HUES64 (cell line): ENCODE results near the gene MAP7.

Source experiments
- H3K27ac ChIP-seq: 2 replicates; pipeline ENCODE4 v1.7.0; 2013; ENCODE audit warnings: low read depth, low read length, inconsistent platforms
- H3K27me3 ChIP-seq: 2 replicates; pipeline ENCODE4 v1.6.1; 2013; ENCODE audit warnings: mild to moderate bottlenecking, low read length; ENCODE audit not compliant: insufficient read depth
- H3K36me3 ChIP-seq: 2 replicates; pipeline ENCODE4 v1.6.1; 2013; ENCODE audit warnings: mild to moderate bottlenecking, low read length; ENCODE audit not compliant: insufficient read depth
- H3K4me1 ChIP-seq: 2 replicates; pipeline ENCODE4 v1.6.1; 2013; ENCODE audit warnings: mild to moderate bottlenecking, low read length, moderate library complexity; ENCODE audit not compliant: insufficient read depth
- H3K4me3 ChIP-seq: 2 replicates; pipeline ENCODE4 v1.5.1; 2013; ENCODE audit warnings: mild to moderate bottlenecking, low read length, moderate library complexity
- H3K9ac ChIP-seq: 2 replicates; pipeline ENCODE4 v1.6.1; 2013; ENCODE audit warnings: mild to moderate bottlenecking, low read depth, low read length
- H3K9me3 ChIP-seq: 2 replicates; pipeline ENCODE4 v1.6.1; 2013; ENCODE audit warnings: low read depth, low read length; ENCODE audit not compliant: insufficient read depth
- WGBS: fragments of 150-250, 120-280 bp; methylation state at CpG from one replicate; pipeline ENCODE4 v1.1.7; 2013; ENCODE audit warnings: missing lambda C conversion rate; 5-methylcytosine and 5-hydroxymethylcytosine counted together

The MAP7 gene

GRCh38 chr6:136420853-136421252 lies 129.4 kb downstream of the MAP7 start:
- Histone ChIP-seq H3K27ac (no peak overlapping the region), H3K4me1 (no peaks in the 10 kb centered on the region), H3K9ac (no peak overlapping the region), H3K27me3 (no peaks in the 10 kb centered on the region), H3K36me3 (peaks cover 15% of the 10 kb centered on the region), H3K4me3 (no peak overlapping the region), H3K9me3 (no peaks in the 10 kb centered on the region)
- WGBS = 92% methylated on average over 3 of the region's 3 CpGs

DNA sequence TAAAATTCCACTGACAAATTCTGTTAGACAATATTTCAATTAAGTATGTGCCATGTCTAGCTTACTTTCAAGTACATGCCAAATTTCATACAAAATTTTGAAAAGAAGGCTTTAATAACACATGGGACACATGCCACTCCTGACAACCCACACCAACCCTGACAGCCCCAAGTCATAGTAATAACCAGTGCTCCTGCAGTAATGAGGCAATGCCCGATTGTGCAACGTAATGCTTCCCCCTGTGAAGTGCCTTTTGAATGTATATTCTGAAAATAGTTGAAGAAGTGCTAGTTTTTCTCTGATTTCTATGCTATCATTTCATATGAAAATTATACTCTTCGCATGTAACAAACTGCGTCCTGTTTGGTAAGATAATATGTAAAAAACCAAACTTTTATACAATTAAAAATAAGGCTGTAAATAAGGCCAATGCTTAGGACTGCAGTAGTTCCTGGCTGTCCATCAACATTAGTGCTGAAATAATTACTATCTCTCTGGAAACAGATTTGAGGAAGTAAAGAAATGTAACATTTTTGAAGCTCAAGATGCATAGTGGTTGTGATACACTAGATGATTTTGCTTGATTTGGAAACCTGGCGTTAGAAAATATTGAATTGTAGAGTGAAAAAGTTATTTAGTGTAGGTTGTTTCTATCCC lies 134.7 kb downstream of the MAP7 start:
- over 99% methylated on average over 3 of the region's 5 CpGs for WGBS
- Histone ChIP-seq H3K9me3 (no peaks in the 10 kb centered on the region), H3K27me3 (no peaks in the 10 kb centered on the region), H3K27ac (no peak overlapping the region), H3K4me3 (no peak overlapping the region), H3K9ac (no peak overlapping the region), H3K36me3 (peaks cover 4% of the 10 kb centered on the region; the same call in 1 of the 2 replicates), H3K4me1 (no peaks in the 10 kb centered on the region; the same call in 1 of the 2 replicates)

GRCh38 chr6:136412410-136412809 lies 137.8 kb downstream of the MAP7 start:
- no peak overlapping the region for H3K27ac ChIP-seq
- no peaks in the 10 kb centered on the region; the same call in 1 of the 2 replicates for H3K36me3 ChIP-seq
- no peak overlapping the region for H3K4me3 ChIP-seq
- H3K27me3 ChIP-seq = no peaks in the 10 kb centered on the region
- no peak overlapping the region for H3K9ac ChIP-seq
- H3K9me3 ChIP-seq = no peaks in the 10 kb centered on the region
- no peaks in the 10 kb centered on the region; the same call in 1 of the 2 replicates for H3K4me1 ChIP-seq
- 86% methylated on average over 3 of the region's 3 CpGs for WGBS

- no peaks in the 10 kb centered on the region for H3K9me3 ChIP-seq
- H3K4me3 ChIP-seq = no peak overlapping the region
- no peaks in the 10 kb centered on the region for H3K27me3 ChIP-seq
- WGBS = 91% methylated on average over 15 of the region's 17 CpGs
- no peaks in the 10 kb centered on the region; the same call in 1 of the 2 replicates for H3K4me1 ChIP-seq
- no peak overlapping the region for H3K9ac ChIP-seq
- H3K27ac ChIP-seq = no peak overlapping the region
- no peaks in the 10 kb centered on the region; the same call in 1 of the 2 replicates for H3K36me3 ChIP-seq
Measured at GRCh38 chr6:136411453-136412354, 138.5 kb downstream of the MAP7 start.

DNA sequence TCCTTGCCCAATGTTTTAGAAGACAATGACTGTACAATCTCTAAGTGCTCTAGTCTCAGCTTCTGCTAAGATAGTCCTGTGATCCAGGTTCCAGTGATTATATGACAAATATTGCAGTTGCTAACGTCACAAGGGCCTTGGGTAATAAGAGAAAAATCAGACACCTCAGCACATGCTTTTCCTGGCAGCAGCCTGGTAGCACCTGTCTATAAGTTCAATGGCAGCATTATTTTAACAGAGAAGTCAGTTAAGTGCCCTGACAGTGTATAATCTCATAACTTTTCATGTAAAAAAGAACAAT lies 139.2 kb downstream of the MAP7 start:
- WGBS = 96% methylated on average over 1 of the region's 1 CpG
- H3K9ac ChIP-seq = no peak overlapping the region
- no peak overlapping the region for H3K27ac ChIP-seq
- H3K27me3 ChIP-seq = no peaks in the 10 kb centered on the region
- H3K4me1 ChIP-seq = no peaks in the 10 kb centered on the region; the same call in 1 of the 2 replicates
- no peaks in the 10 kb centered on the region; the same call in 1 of the 2 replicates for H3K36me3 ChIP-seq
- no peak overlapping the region for H3K4me3 ChIP-seq
- H3K9me3 ChIP-seq = no peaks in the 10 kb centered on the region

DNA sequence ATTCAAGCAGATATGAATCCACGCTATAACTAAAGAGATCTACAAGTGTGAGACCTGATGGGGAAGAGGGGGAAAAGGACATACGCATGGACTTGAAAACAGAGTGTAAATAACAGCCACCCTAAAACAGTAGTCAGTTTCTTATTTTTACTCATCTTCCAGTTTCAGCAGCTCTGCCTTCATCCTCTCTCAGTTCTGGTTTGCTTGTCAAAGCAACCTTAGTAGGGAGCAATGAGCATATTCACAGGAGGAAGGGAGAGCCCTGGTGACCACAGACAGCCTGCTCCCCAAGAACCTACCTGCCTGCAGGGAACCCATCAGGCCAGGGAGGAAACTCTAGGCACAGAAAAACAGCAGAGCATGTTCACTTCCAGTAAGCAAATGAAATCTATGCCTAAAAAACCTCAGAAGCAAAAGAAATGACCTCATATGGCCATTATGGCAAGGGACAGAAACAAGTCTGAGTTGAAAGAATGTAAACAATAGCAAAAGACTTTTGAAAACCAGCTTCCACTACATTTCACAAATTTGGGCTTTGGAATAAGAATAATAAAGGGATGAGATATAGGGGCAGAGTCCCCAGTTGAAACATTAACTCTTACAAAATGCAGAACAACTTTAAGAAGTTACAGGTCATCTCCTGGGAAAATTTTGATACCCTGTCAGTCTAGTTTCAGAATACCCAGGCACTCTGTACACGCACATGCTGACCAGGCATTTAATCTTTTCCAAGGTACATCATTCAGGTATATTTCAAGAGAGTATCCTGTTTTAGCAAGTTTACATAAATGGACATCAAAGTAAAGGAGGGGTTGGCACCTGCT lies 139.8 kb downstream of the MAP7 start:
- H3K4me1 ChIP-seq = no peaks in the 10 kb centered on the region; the same call in 1 of the 2 replicates
- no peaks in the 10 kb centered on the region for H3K9me3 ChIP-seq
- 90% methylated on average over 3 of the region's 3 CpGs for WGBS
- H3K27me3 ChIP-seq = no peaks in the 10 kb centered on the region
- no peaks in the 10 kb centered on the region; the same call in 1 of the 2 replicates for H3K36me3 ChIP-seq
- no peak overlapping the region for H3K27ac ChIP-seq
- H3K4me3 ChIP-seq = no peak overlapping the region
- no peak overlapping the region for H3K9ac ChIP-seq

- Histone ChIP-seq H3K9ac (no peak overlapping the region), H3K36me3 (no peaks in the 10 kb centered on the region; the same call in 1 of the 2 replicates), H3K4me3 (no peak overlapping the region), H3K4me1 (no peaks in the 10 kb centered on the region; the same call in 1 of the 2 replicates), H3K27ac (no peak overlapping the region), H3K9me3 (no peaks in the 10 kb centered on the region), H3K27me3 (no peaks in the 10 kb centered on the region)
- 92% methylated on average over 1 of the region's 1 CpG for WGBS
Measured at GRCh38 chr6:136409597-136409996, 140.6 kb downstream of the MAP7 start.

DNA sequence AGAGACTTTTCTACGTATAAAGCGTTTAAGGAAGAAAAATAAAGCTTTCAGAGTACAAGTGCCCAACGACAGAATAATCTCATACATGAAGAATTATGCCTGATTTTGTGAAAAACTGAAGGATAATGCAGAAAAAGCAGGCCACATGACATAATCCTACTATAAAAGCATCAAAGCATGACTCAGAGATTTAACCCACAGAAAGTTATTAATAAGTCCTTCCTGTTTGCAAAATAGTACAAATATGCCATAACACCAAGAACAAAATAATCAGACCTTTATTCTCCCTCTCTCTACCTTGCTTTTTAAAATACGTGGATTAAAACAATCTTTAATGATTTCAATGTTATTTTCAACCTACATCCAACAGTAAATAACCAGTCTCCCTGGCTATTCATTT lies 142.0 kb downstream of the MAP7 start:
- Histone ChIP-seq H3K4me1 (no peaks in the 10 kb centered on the region; the same call in 1 of the 2 replicates), H3K4me3 (no peak overlapping the region), H3K9me3 (no peaks in the 10 kb centered on the region), H3K9ac (no peak overlapping the region), H3K27ac (no peak overlapping the region), H3K36me3 (no peaks in the 10 kb centered on the region; the same call in 1 of the 2 replicates), H3K27me3 (no peaks in the 10 kb centered on the region)
- 90% methylated on average over 4 of the region's 4 CpGs for WGBS

GRCh38 chr6:136405420-136406029 lies 144.7 kb downstream of the MAP7 start:
- Histone ChIP-seq H3K4me3 (no peak overlapping the region), H3K36me3 (no peaks in the 10 kb centered on the region; the same call in 1 of the 2 replicates), H3K27ac (no peak overlapping the region), H3K27me3 (no peaks in the 10 kb centered on the region), H3K9ac (no peak overlapping the region), H3K4me1 (no peaks in the 10 kb centered on the region; the same call in 1 of the 2 replicates), H3K9me3 (no peaks in the 10 kb centered on the region)
- WGBS = 83% methylated on average over 2 of the region's 3 CpGs

GRCh38 chr6:136404627-136405419 lies 145.4 kb downstream of the MAP7 start:
- no peak overlapping the region for H3K27ac ChIP-seq
- no peaks in the 10 kb centered on the region for H3K9me3 ChIP-seq
- WGBS = 93% methylated on average over 4 of the region's 6 CpGs
- H3K9ac ChIP-seq = no peak overlapping the region
- no peak overlapping the region for H3K4me3 ChIP-seq
- no peaks in the 10 kb centered on the region for H3K27me3 ChIP-seq
- no peaks in the 10 kb centered on the region; the same call in 1 of the 2 replicates for H3K36me3 ChIP-seq
- no peaks in the 10 kb centered on the region for H3K4me1 ChIP-seq
